BLaER1 treated with 17β-estradiol and CSF1 and Interleukin-3, amounts not matched to agents 10 nM and 100 nM (cell line): Measurements from ENCODE around the gene FRAS1.
"Not testable (repeated sequence)": the region's sequence is repeated elsewhere in the genome, so short reads cannot be mapped to it uniquely, and the experiment has no call there.

Experiments
- H3K27ac ChIP-seq, 11 experiments: shearing (Covaris generic); formaldehyde crosslinking; 2 replicates each; pipeline ENCODE4 v1.8.1; 2022
- H3K27me3 ChIP-seq, 11 experiments: shearing (Covaris generic); formaldehyde crosslinking; 2 replicates each; pipeline ENCODE4 v1.8.1; 2022
- H3K36me3 ChIP-seq, 11 experiments: shearing (Covaris generic); formaldehyde crosslinking; 2 replicates each; pipeline ENCODE4 v1.8.1; 2022
- H3K4me1 ChIP-seq, 10 experiments: shearing (Covaris generic); formaldehyde crosslinking; 2 replicates each; pipeline ENCODE4 v1.8.1; 2022
- H3K4me2 ChIP-seq, 11 experiments: shearing (Covaris generic); formaldehyde crosslinking; 2 replicates each; pipeline ENCODE4 v1.8.1; 2022
- H3K4me3 ChIP-seq, 10 experiments: shearing (Covaris generic); formaldehyde crosslinking; 2 replicates each; pipeline ENCODE4 v1.8.1; 2022
- H3K9ac ChIP-seq, 11 experiments: shearing (Covaris generic); formaldehyde crosslinking; 2 replicates each; pipeline ENCODE4 v1.8.1; 2022
- H3K9me3 ChIP-seq, 11 experiments: shearing (Covaris generic); formaldehyde crosslinking; replicated peaks in 1 of 11; 2 replicates each; pipeline ENCODE4 v1.8.1; 2022
- H4K20me1 ChIP-seq, 11 experiments: shearing (Covaris generic); formaldehyde crosslinking; 2 replicates each; pipeline ENCODE4 v1.8.1; 2022
- Cebpa-rat ChIP-seq, 11 experiments: shearing (Covaris generic); IDR thresholded peaks; 2 replicates each; pipeline ENCODE4 v1.8.1; 2022

The FRAS1 gene

GRCh38 chr4:78091534-78091933 lies 34.4 kb downstream of the FRAS1 start:
- no peak overlapping the region for H3K9ac ChIP-seq
- no peak for TF ChIP-seq Cebpa-rat (IDR thresholded peaks at IDR 0.05)
- H3K4me1 ChIP-seq: no peaks in the 10 kb centered on the region
- H3K27me3 ChIP-seq: no peaks in the 10 kb centered on the region
- H3K4me2 ChIP-seq: no peak overlapping the region
- peaks cover 8 to 19% (median 14%) of the 10 kb centered on the region in 11 experiments; a peak in 21 of 22 replicates for H3K9me3 ChIP-seq
- no peak overlapping the region for H3K27ac ChIP-seq
- H4K20me1 ChIP-seq: no peaks in the 10 kb centered on the region
- H3K36me3 ChIP-seq: no peaks in the 10 kb centered on the region
- no peak overlapping the region for H3K4me3 ChIP-seq

GRCh38 chr4:78092350-78092749 lies 35.2 kb downstream of the FRAS1 start:
- H3K36me3 ChIP-seq, H3K4me3 ChIP-seq, H3K4me2 ChIP-seq, H4K20me1 ChIP-seq, H3K27me3 ChIP-seq, H3K27ac ChIP-seq, H3K4me1 ChIP-seq, H3K9ac ChIP-seq: not testable (repeated sequence)
- H3K9me3 ChIP-seq: peaks cover 15 to 27% (median 21%) of the 10 kb centered on the region in 11 experiments

GRCh38 chr4:78092850-78093249 lies 35.7 kb downstream of the FRAS1 start:
- Histone ChIP-seq H3K9me3 (peaks cover 20 to 32% (median 26%) of the 10 kb centered on the region in 11 experiments), H4K20me1 (no peaks in the 10 kb centered on the region), H3K9ac (no peak overlapping the region), H3K4me2 (no peak overlapping the region), H3K27me3 (no peaks in the 10 kb centered on the region), H3K4me1 (no peaks in the 10 kb centered on the region), H3K36me3 (no peaks in the 10 kb centered on the region), H3K4me3 (no peak overlapping the region), H3K27ac (no peak overlapping the region)
- no peak for TF ChIP-seq Cebpa-rat (IDR thresholded peaks at IDR 0.05)

- H3K4me2 ChIP-seq: no peak overlapping the region
- no peaks in the 10 kb centered on the region for H4K20me1 ChIP-seq
- peaks cover 21 to 34% (median 29%) of the 10 kb centered on the region in 11 experiments for H3K9me3 ChIP-seq
- H3K4me3 ChIP-seq: no peak overlapping the region
- H3K4me1 ChIP-seq: no peaks in the 10 kb centered on the region
- no peak overlapping the region for H3K9ac ChIP-seq
- no peak overlapping the region for H3K27ac ChIP-seq
- H3K27me3 ChIP-seq: no peaks in the 10 kb centered on the region
- no peaks in the 10 kb centered on the region for H3K36me3 ChIP-seq
- TF ChIP-seq Cebpa-rat (IDR thresholded peaks at IDR 0.05): no peak
These were observed 38.0 kb downstream of the FRAS1 start for GRCh38 chr4:78095081-78095480.

GRCh38 chr4:78099058-78099457 lies 41.9 kb downstream of the FRAS1 start:
- no peak for TF ChIP-seq Cebpa-rat (IDR thresholded peaks at IDR 0.05)
- no peak overlapping the region for H3K27ac ChIP-seq
- H3K9me3 ChIP-seq: peaks cover 21 to 34% (median 29%) of the 10 kb centered on the region in 11 experiments

GRCh38 chr4:78100060-78100459 lies 42.9 kb downstream of the FRAS1 start:
- Histone ChIP-seq H3K9me3 (peaks cover 21 to 34% (median 28%) of the 10 kb centered on the region in 11 experiments), H4K20me1 (no peaks in the 10 kb centered on the region), H3K36me3 (no peaks in the 10 kb centered on the region), H3K27me3 (no peaks in the 10 kb centered on the region), H3K4me1 (no peaks in the 10 kb centered on the region), H3K4me3 (no peak overlapping the region), H3K27ac (no peak overlapping the region), H3K9ac (no peak overlapping the region), H3K4me2 (no peak overlapping the region)
- TF ChIP-seq Cebpa-rat (IDR thresholded peaks at IDR 0.05): no peak

More at GRCh38 chr4:78099058-78099457, 41.9 kb downstream of the FRAS1 start:
- no peaks in the 10 kb centered on the region for H4K20me1 ChIP-seq
- no peak overlapping the region for H3K4me2 ChIP-seq
- no peaks in the 10 kb centered on the region for H3K4me1 ChIP-seq
- no peaks in the 10 kb centered on the region for H3K36me3 ChIP-seq
- no peak overlapping the region for H3K9ac ChIP-seq
- H3K4me3 ChIP-seq: no peak overlapping the region
- no peaks in the 10 kb centered on the region for H3K27me3 ChIP-seq

GRCh38 chr4:78119698-78120097 lies 62.6 kb downstream of the FRAS1 start:
- Histone ChIP-seq H3K9me3 (peaks cover 0 to 7% (median 4%) of the 10 kb centered on the region in 11 experiments; a peak in 4 of 22 replicates), H3K4me2 (no peak overlapping the region), H4K20me1 (no peaks in the 10 kb centered on the region)

GRCh38 chr4:78120144-78120880 lies 63.2 kb downstream of the FRAS1 start:
- H3K4me3 ChIP-seq: no peak overlapping the region

More at GRCh38 chr4:78119698-78120097, 62.6 kb downstream of the FRAS1 start:
- Histone ChIP-seq H3K36me3 (no peaks in the 10 kb centered on the region), H3K9ac (no peak overlapping the region), H3K4me1 (no peaks in the 10 kb centered on the region), H3K4me3 (no peak overlapping the region), H3K27ac (no peak overlapping the region), H3K27me3 (no peaks in the 10 kb centered on the region)
- TF ChIP-seq Cebpa-rat (IDR thresholded peaks at IDR 0.05): no peak

GRCh38 chr4:78121338-78121904 lies 64.3 kb downstream of the FRAS1 start:
- H3K27ac ChIP-seq: no peak overlapping the region
- no peak overlapping the region for H3K9ac ChIP-seq
- H3K36me3 ChIP-seq: no peaks in the 10 kb centered on the region
- peaks cover 0 to 7% (median 4%) of the 10 kb centered on the region in 11 experiments; a peak in 4 of 22 replicates for H3K9me3 ChIP-seq
- no peaks in the 10 kb centered on the region for H3K27me3 ChIP-seq
- TF ChIP-seq Cebpa-rat (IDR thresholded peaks at IDR 0.05): no peak
- H3K4me1 ChIP-seq: no peaks in the 10 kb centered on the region
- H3K4me2 ChIP-seq: no peak overlapping the region
- H3K4me3 ChIP-seq: no peak overlapping the region
- no peaks in the 10 kb centered on the region for H4K20me1 ChIP-seq

More at GRCh38 chr4:78120144-78120880, 63.2 kb downstream of the FRAS1 start:
- TF ChIP-seq Cebpa-rat (IDR thresholded peaks at IDR 0.05): no peak
- Histone ChIP-seq H4K20me1 (no peaks in the 10 kb centered on the region), H3K4me1 (no peaks in the 10 kb centered on the region), H3K36me3 (no peaks in the 10 kb centered on the region), H3K9me3 (peaks cover 0 to 7% (median 4%) of the 10 kb centered on the region in 11 experiments; a peak in 4 of 22 replicates), H3K4me2 (no peak overlapping the region), H3K9ac (no peak overlapping the region), H3K27me3 (no peaks in the 10 kb centered on the region), H3K27ac (no peak overlapping the region)

GRCh38 chr4:78125834-78126331 lies 68.8 kb downstream of the FRAS1 start:
- not testable (repeated sequence) for H3K36me3 ChIP-seq, H3K27me3 ChIP-seq, H3K4me1 ChIP-seq, H3K4me3 ChIP-seq, H3K4me2 ChIP-seq, H4K20me1 ChIP-seq, H3K9me3 ChIP-seq, H3K27ac ChIP-seq, H3K9ac ChIP-seq
